IPS DF 4.7 (cell line): ENCODE data around the gene FDPS.

ENCODE experiments used
- DNase-seq: peaks from one replicate; pipeline ENCODE4 v3.0.0-alpha.2; 2013; ENCODE audit warnings: low spot score; ENCODE audit errors: extremely low read depth

FDPS gene

GRCh38 chr1:155360051-155360450, 51.4 kb downstream of the FDPS start:
- DNase-seq: no peak
